PC-9 (cell line): ENCODE measurements around the gene ARHGAP8.

Experiments used
- EZH2 ChIP-seq: fragments of 200-600 bp; sonication (generic); IDR thresholded peaks from 2 replicates; pipeline ENCODE4 v1.8.0; 2017; ENCODE audit warnings: antibody characterized with exemption, low read depth
- TF ChIP-seq, protein P1 (sequence below): fragments of 200-600 bp; sonication (generic); conservative IDR thresholded peaks from 2 replicates; pipeline ENCODE4 v1.6.1; 2017; ENCODE audit warnings: mixed run types, antibody characterized with exemption, mild to moderate bottlenecking, moderate library complexity

GRCh38 chr22:44787832-44788231 lies 35.5 kb downstream of the ARHGAP8 start:
- TF ChIP-seq, protein P1, sequence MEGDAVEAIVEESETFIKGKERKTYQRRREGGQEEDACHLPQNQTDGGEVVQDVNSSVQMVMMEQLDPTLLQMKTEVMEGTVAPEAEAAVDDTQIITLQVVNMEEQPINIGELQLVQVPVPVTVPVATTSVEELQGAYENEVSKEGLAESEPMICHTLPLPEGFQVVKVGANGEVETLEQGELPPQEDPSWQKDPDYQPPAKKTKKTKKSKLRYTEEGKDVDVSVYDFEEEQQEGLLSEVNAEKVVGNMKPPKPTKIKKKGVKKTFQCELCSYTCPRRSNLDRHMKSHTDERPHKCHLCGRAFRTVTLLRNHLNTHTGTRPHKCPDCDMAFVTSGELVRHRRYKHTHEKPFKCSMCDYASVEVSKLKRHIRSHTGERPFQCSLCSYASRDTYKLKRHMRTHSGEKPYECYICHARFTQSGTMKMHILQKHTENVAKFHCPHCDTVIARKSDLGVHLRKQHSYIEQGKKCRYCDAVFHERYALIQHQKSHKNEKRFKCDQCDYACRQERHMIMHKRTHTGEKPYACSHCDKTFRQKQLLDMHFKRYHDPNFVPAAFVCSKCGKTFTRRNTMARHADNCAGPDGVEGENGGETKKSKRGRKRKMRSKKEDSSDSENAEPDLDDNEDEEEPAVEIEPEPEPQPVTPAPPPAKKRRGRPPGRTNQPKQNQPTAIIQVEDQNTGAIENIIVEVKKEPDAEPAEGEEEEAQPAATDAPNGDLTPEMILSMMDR, result no peak
- no peak for TF ChIP-seq EZH2
